H1 (cell line): ENCODE results near the gene EDEM1.

Experiments used
- CHD2 ChIP-seq: IDR thresholded peaks from 2 replicates; pipeline ENCODE4 v1.6.1; 2012; ENCODE audit warnings: low read length, improper control_type of control experiment
- EZH2 ChIP-seq: fragments of 200-600 bp; sonication (generic); IDR thresholded peaks from 2 replicates; pipeline ENCODE4 v1.7.1; 2012; ENCODE audit warnings: low read depth, mild to moderate bottlenecking, moderate library complexity, low read length, inconsistent platforms; ENCODE audit not compliant: severe bottlenecking
- JUND ChIP-seq: IDR thresholded peaks from 2 replicates; pipeline ENCODE4 v1.6.1; 2011; ENCODE audit warnings: mild to moderate bottlenecking, improper control_type of control experiment, low read length
- KDM4A ChIP-seq: IDR thresholded peaks from one replicate; pipeline ENCODE4 v1.7.1; 2012; ENCODE audit warnings: low read depth, mild to moderate bottlenecking, moderate library complexity, low read length, inconsistent platforms; ENCODE audit not compliant: severe bottlenecking
- NRF1 ChIP-seq: IDR thresholded peaks from 2 replicates; pipeline ENCODE4 v1.6.1; 2011; ENCODE audit warnings: mild to moderate bottlenecking, low read depth, low read length, improper control_type of control experiment
- POLR2AphosphoS5 ChIP-seq: IDR thresholded peaks from 2 replicates; pipeline ENCODE4 v1.6.1; 2011; ENCODE audit warnings: low read depth, low read length
- RXRA ChIP-seq: IDR thresholded peaks from 2 replicates; pipeline ENCODE4 v1.6.1; 2011; ENCODE audit warnings: low read depth, mild to moderate bottlenecking, low read length, moderate library complexity; ENCODE audit not compliant: insufficient read depth
- SUZ12 ChIP-seq: fragments of 200-600 bp; sonication (generic); IDR thresholded peaks from 2 replicates; pipeline ENCODE4 v1.6.1; 2012; ENCODE audit warnings: mild to moderate bottlenecking, inconsistent platforms, low read length, moderate library complexity, mixed read lengths
- TF ChIP-seq, protein P1 (sequence below), 3 experiments: IDR thresholded peaks; 1 replicate in 2 of 3; 2 replicates in 1 of 3; pipeline versions ENCODE4 v1.5.1 to v1.6.1; 2011; ENCODE audit warnings: low read length in 3 of 3, mild to moderate bottlenecking in 3 of 3, inconsistent platforms in 2 of 3, low read depth in 1 of 3, moderate library complexity in 1 of 3; ENCODE audit not compliant: insufficient read depth in 1 of 3; ENCODE audit errors: control extremely low read depth in 1 of 3
- TF ChIP-seq, protein P2 (sequence below): IDR thresholded peaks from 2 replicates; pipeline ENCODE4 v1.6.1; 2012; ENCODE audit warnings: inconsistent platforms

DNA sequence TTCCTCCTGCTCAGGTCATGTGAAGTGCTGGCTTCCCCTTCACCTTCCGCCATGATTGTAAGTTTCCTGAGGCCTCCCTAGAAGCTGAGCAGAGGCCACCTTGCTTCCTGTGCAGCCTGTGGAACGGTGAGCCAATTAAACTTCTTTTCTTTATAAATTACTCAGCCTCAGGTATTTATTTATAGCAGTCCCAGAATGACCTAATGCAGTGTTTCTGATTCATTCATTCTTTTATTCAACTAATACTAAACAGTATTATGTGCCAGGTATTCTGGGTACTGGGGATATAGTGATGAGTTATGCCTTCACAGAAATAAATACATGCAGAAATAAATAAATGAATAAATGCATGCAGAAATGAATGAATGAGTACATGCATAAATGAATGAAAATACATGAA lies 41.9 kb downstream of the EDEM1 start:
- TF ChIP-seq JUND (no peak), EZH2 (no peak), SUZ12 (no peak), KDM4A (no peak), NRF1 (no peak), CHD2 (no peak), POLR2AphosphoS5 (no peak), RXRA (no peak)
- TF ChIP-seq, protein P1, sequence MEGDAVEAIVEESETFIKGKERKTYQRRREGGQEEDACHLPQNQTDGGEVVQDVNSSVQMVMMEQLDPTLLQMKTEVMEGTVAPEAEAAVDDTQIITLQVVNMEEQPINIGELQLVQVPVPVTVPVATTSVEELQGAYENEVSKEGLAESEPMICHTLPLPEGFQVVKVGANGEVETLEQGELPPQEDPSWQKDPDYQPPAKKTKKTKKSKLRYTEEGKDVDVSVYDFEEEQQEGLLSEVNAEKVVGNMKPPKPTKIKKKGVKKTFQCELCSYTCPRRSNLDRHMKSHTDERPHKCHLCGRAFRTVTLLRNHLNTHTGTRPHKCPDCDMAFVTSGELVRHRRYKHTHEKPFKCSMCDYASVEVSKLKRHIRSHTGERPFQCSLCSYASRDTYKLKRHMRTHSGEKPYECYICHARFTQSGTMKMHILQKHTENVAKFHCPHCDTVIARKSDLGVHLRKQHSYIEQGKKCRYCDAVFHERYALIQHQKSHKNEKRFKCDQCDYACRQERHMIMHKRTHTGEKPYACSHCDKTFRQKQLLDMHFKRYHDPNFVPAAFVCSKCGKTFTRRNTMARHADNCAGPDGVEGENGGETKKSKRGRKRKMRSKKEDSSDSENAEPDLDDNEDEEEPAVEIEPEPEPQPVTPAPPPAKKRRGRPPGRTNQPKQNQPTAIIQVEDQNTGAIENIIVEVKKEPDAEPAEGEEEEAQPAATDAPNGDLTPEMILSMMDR (IDR thresholded peaks at IDR 0.05; ENCODE audit: control extremely low read depth in 1 of 3, insufficient read depth in 1 of 3, low read depth in 1 of 3, low read length in 3 of 3), result no peak
- TF ChIP-seq, protein P2, sequence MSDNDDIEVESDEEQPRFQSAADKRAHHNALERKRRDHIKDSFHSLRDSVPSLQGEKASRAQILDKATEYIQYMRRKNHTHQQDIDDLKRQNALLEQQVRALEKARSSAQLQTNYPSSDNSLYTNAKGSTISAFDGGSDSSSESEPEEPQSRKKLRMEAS, result no peak
